22Rv1 (cell line): ENCODE measurements around the gene MAN1A1.
A peak's percentile ranks its signal among the peaks of the same experiment; 100 is the strongest.

ENCODE experiments used
- H3K27ac ChIP-seq: fragments of 450-650 bp; 2 replicates; pipeline ENCODE4 v1.5.1; 2017
- CTCF ChIP-seq: fragments of 450-650 bp; IDR thresholded peaks from 2 replicates; pipeline ENCODE4 v1.5.1; 2017; ENCODE audit warnings: mild to moderate bottlenecking
- ZFX ChIP-seq: fragments of 450-650 bp; IDR thresholded peaks from 2 replicates; pipeline ENCODE4 v1.6.1; 2017; ENCODE audit warnings: antibody characterized with exemption, borderline replicate concordance

MAN1A1 gene

GRCh38 chr6:119148098-119148824 is 201.3 kb downstream of the MAN1A1 start:
- H3K27ac ChIP-seq, result no peak overlapping the region
- peak; percentile 78 for TF ChIP-seq CTCF
- TF ChIP-seq ZFX, result no peak

GRCh38 chr6:119147101-119148053 is 202.2 kb downstream of the MAN1A1 start:
- H3K27ac ChIP-seq, result no peak overlapping the region
- TF ChIP-seq ZFX, result no peak

- H3K27ac ChIP-seq, result no peak overlapping the region
- TF ChIP-seq ZFX (no peak), CTCF (no peak)
Observed at GRCh38 chr6:119145111-119145510, 204.4 kb downstream of the MAN1A1 start.

GRCh38 chr6:119142637-119143036 is 206.9 kb downstream of the MAN1A1 start:
- H3K27ac ChIP-seq, result no peak overlapping the region
- TF ChIP-seq CTCF, result no peak
- TF ChIP-seq ZFX, result no peak

- no peak for TF ChIP-seq CTCF
- TF ChIP-seq ZFX, result no peak
Observed at GRCh38 chr6:119142041-119142440, 207.5 kb downstream of the MAN1A1 start.

GRCh38 chr6:119140196-119141140 is 209.1 kb downstream of the MAN1A1 start:
- no peak for TF ChIP-seq ZFX
- no peak for TF ChIP-seq CTCF
- H3K27ac ChIP-seq, result no peak overlapping the region

More at GRCh38 chr6:119142041-119142440, 207.5 kb downstream of the MAN1A1 start:
- H3K27ac ChIP-seq, result no peak overlapping the region

- H3K27ac ChIP-seq, result no peak overlapping the region
Observed at GRCh38 chr6:119138906-119139541, 210.5 kb downstream of the MAN1A1 start.

More at GRCh38 chr6:119138906-119139541, 210.5 kb downstream of the MAN1A1 start:
- TF ChIP-seq CTCF, result no peak
